Measurements from ENCODE around the gene ARHGAP4.
A peak's percentile ranks its signal among the peaks of the same experiment; 100 is the strongest.

ARHGAP4 gene

DNA sequence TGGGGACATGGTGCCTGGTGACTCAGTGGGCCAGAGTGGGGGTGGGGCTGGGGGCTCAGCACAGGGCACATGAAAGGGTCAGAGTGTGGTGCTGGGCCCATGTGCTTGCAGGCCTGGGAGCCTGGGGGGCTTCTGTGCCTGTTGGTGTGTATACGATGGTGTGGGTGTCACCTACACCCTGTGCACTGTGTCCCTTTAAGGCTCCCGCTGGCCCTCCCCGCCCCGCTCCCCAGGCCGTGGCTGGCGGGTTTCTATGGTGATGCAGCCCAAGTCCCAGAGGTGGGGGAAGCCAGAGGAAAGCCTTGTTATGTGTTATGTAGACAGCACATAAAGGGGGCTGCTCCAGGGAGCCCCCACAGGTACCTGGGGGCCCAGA lies 45.6 kb downstream of the ARHGAP4 start:
- DNase-seq (ENCODE audit: low read depth), result no peak

DNA sequence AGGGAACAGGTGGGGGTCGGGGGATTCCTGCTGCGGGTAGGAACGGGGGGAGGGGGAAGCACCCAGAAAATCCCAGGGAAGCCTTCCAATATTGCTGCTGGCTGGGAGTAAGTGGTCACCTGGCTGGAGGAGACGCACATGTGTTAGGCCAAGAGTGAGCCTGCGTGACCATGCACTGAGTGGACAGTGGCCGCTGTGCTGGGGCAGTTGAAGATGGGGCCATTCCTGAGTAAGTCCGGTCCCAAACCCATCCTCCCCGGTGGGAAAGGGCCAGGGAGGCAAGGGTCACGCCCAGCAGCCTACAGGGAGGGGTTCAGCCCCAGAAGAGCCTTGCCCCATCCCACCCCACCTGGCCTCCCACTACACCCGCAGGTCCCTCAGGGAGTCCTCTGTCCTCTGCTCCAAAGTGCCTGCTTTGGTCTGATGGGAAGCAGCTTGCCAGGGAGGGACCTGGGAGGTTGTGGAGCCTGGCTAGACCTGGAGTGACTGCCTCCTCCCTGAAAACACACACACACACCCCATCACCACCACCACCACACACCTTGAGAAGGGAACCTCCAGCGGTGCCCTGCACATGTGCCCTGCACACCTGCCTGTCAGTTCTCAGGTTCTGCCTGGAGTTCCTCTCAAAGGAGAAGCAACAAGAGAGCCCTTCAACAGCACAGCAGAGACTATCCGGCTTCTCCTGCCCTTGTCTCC lies 46.2 kb downstream of the ARHGAP4 start:
- DNase-seq (ENCODE audit: low read depth), result no peak

DNA sequence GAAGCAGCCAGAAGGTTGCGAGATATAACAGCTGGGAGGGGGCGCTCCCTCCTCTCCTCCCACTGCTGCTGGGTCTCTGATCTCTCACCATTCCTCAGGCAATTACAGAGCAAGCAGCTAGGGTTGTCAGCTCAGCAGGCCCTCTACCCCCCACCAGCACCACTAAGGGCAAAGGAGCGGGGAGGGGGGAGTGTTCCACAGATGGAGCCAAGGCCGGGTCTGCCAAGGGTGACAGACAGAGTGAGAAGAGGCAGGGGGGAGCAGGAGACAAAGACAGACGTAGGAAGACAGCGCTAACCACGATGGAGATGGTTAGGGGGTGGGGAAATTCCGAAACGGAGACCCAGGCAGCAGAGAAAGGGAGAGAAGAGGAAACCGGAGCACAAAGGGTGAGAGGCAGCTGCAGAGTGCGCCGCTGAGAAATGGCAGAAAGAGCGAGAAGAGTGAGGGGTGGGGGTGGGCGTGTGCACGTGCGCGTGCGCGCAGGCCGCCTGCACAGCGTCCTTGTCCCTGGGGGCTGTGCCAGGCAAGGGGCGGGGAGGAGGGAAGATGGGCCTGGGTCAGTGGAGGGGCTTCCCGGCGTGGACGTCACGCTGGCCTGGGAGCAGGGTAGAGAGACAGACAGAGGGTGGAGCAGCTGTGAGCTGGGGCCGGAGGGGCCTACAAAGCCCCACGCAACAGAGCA lies 47.0 kb downstream of the ARHGAP4 start:
- no peak for DNase-seq (ENCODE audit: low read depth)

DNA sequence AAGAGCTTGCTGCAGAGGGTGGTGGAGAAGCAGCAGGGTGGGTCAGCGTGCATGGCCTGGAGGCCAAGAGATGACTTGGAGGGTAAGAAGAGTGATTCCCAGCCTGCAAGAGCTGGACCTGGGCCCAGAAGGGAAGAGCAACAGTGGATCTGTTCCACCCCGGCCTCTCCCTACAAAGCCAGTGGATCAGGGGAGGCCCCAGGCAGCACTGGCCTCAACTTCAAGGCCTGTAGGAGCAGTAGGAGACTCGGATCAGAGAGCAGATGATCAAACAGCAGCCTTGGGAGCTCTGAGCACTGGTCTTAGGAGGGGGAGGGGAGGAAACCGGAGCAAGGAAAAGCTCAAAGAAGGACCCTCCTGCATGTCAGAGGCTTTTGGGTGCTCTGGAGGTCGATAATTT lies 47.7 kb downstream of the ARHGAP4 start:
- no peak for DNase-seq (ENCODE audit: low read depth)

DNA sequence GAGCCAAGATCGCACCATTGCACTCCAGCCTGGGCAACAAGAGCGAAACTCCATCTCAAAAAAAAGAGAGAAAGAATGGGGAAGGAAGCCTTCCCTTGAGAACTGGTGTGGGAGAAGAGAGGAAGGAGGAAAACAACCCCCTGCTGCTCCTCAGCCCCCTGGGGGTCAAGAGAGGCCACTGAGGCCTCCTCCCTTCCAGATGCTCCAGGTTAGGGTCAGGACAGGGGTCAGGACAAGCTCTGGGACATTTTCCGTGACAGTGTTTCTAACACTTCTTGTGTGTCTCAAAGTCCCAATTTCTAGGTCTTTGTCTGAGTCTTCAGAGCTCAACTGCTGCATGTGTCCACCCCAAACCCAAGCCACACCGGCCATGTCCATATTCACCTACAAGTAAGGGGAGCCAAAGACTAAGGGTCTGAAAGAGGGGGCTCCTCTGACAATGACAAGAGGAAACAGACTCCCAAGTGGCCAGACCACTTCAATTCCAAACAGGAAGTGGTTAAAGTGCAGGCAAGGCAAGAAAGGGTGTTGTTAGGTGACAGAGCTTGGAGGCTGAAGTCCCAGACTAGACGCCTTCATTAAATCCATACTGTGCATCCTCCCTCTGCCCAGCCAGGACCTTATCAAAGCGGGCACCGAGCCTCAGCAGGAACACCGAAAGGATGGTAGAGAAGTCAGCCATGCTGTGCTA lies 48.3 kb downstream of the ARHGAP4 start:
- no peak for DNase-seq (ENCODE audit: low read depth)

DNA sequence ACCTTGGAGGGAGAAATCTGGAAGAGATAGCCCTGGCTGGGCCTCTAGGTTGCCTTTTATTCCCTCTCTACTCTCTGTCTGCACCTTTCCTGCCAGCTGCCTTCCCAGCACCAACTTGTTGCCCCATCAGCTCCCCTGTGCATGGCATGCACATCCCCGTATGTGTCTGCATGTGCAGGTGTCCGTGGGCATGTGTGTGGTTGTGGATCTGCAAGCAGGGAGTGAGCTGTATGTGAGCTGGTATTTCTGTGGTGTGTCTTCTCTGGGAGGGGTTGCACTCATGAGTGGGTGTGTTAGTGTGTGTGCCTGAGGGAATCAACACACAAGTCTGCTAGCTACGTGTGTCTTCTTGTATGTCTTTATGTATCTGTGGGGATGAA lies 50.0 kb downstream of the ARHGAP4 start:
- no peak for DNase-seq (ENCODE audit: low read depth)

DNA sequence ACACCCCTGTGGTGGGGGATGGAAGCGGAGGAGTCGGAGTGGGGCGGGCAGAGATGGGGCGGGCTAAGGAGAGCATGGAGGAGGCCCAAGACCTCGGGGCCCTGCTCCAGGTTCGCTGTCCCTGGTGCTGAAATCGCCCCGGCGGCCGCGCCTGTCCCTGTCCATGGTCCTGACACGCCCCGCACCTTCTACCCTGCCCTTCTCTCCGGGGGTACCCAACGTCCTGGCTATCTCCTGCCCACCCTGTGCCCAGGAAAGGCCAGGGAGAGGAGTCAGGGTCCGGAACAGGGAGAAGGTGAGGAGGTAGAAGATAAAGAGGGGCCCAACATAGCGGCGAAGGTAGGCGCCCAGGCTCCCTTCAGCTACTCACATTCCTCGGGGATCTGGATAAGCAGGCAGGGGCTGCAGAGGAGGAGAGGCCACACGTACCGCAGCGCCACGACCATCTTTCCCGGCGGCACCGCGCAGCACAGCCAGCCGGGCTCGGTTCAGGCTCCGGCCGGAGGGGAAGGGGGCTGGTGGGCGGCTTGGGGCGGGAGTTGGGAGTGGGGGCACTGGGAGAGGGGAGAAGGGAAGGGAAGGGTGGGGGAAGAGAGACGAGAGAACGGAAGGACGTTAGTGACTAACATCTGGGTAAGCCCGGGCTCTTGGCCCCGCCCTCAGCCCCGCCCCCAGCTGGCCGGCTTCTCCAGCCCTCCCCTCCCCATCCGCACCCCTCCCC lies 50.5 kb downstream of the ARHGAP4 start:
- DNase-seq (ENCODE audit: low read depth), result peak; percentile 49

DNA sequence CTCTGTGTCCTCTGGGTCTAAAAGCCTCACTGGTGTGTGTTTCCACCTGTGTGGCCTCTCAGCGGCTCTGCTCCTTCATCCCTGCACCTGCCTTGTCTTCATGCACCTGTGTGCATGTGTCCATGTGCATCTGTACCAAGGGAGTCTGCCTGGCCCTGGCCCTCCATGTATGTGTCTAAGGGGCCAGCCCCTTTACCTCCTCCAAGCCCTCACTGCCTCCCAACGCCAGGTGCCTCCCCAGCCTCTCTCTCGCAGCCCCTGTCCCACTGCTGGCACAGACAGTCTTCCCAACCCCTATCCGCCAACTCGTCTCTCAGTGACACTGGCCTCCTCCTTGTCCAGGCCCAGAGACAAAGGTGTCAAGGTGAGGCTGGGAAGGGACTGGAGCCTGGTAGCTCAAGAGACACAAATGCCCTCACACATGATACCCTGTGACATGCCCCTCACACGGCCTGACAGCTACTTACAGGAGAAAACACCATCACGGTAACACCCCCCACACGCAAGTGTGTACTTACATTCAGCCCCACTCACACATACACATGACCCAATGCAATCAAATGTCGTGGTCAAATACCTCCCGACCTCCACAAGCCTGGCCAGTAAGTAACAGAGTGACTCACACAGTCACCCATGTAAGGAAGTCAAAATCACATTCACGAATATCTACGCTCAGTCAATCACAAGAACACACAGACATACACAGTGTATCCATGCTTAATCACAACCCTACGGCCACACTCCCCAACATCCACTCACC lies 51.5 kb downstream of the ARHGAP4 start:
- no peak for DNase-seq (ENCODE audit: low read depth)

DNA sequence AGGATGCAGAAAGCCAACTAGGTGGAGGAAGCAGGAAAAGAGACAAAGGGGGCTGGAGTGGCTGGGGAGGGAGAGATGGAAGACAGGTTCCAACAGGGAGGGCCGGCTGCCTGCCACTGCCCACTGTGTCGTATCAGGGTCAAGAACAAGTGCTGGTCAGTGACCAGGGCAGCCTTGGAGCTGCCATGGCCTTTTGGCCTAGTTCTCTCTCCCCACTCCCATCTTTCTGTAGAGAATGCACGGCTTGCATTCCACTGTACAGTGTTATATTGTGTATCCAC lies 52.0 kb downstream of the ARHGAP4 start:
- DNase-seq (ENCODE audit: low read depth), result no peak

DNA sequence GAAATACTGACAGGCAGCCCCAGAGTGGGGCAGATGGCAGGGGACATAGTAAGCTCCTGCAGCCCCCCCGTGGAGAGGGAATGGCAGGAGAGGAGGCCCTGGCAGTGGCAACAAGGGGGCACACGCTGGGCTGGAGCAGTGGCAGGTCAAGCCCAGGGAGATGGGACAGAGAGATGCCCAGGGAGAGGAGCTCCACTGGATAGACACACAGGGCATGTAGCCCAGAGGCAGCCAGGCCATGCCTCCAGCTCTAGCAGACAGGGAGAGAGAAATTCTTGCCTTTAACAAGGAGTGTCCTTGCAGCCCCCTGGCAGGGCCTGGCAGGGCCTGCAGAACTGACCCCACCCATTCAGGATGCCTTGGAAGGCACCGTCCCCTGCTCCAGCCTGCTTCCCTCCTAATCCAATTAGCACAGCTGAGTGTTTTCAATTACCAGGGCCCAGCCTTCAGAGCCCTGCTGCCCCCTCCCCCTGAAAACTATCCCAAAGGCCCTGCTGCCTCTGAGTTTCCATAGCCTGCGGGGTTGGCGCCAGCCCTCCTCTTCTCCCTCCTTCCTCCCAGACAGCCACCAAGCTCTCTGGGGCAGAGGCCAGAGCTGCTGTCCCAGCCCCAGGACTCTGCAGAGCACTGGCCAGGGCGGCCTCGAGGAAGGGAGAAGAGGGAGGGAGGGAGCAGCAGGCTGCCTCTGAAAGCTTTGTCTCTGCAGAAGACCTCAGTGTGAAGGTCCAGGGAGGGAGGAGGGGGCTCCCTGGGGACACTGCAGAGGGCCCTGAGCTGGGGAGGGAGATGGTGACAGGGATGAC lies 52.6 kb downstream of the ARHGAP4 start:
- DNase-seq (ENCODE audit: low read depth), result no peak

DNA sequence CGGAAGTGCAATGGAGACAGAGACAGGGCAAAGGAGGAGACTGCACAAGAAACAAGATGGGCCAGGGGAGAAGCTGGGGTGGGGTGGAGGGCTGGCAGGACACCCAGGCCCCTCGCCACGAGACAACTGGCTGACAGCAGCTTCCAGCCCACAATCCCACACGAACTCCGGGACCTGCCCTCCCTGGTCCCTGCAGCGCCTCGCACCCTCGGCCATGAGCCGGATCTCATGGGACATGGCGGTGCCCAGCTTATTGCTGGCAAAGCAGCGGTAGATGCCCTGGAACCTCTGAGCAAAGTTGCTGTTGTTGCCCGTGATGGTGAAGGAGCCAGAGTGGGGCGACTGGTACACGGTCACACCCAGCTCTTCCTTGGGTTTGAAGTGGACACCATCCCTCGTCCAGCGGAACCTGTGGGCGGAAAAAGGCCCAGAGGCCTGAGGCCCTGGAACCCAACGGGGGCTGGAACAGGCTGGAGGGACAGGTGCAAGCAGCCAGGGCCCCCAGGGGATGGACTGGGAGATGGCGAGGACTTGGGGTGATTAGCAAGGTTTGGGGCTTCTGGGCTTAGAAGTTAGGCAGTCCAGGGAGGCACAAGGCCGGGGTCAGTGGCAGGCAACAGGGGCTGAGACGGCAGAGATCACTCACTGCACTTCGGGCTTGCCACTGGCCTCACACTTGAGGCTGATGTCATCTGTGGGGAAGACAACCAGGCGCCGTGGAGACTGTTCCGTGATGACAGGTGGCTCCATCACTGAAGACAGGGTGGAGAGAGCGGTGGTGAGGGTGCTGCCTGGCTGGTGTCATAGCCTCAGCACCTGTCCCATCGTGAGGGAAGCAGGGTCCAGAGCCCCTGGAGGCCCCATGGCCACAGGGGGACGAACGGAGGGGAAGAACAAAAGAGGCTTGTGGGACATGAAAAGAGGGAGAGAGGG lies 53.9 kb downstream of the ARHGAP4 start:
- DNase-seq (ENCODE audit: low read depth), result no peak

DNA sequence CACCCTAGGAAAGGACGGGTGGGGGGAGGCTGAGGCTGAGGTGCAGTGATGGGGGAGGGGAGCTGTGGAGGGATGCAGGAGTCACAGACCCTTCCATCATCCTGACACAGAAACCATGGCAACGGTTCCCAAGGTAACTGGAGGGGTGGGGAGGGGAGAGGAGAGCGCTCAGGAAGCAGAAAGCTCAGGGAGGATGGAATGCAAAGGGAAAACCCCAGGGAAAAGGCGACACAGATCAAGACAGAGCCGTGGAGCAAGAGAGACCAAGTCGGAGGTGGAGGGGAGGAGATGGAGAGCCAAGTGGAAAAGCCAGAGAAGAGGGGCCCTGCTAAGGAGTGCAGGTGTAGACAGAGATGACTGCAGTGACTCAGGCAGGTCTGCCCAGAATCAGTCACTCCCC lies 54.6 kb downstream of the ARHGAP4 start:
- DNase-seq (ENCODE audit: low read depth), result no peak

DNA sequence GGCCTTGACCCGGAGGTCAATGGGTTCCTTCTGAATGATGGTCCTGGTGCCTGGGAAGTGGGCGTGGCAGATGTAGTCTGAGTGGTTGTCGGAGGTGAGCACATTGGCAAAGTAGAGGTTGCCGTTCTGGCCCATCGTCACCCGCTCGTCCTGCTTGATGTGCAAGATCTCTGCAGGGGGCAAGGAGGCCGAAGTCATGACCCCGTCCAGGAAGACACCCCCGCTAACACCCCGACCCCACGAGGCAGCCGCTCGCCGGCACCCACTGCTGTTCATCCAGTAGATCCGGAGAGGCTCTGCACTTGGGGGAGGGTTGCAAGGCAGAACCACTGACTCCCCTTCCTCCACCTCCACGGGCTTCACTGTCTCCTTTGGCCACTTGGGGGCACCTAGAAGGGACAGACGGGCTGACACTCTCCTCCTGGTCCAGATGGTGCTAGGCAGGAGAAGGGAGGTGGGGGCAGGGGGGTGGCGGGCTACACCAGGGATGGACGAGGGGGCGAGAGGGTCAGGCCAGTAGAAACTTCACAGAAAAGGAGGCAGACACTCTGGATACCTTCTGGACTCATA lies 55.2 kb downstream of the ARHGAP4 start:
- DNase-seq (ENCODE audit: low read depth), result no peak

DNA sequence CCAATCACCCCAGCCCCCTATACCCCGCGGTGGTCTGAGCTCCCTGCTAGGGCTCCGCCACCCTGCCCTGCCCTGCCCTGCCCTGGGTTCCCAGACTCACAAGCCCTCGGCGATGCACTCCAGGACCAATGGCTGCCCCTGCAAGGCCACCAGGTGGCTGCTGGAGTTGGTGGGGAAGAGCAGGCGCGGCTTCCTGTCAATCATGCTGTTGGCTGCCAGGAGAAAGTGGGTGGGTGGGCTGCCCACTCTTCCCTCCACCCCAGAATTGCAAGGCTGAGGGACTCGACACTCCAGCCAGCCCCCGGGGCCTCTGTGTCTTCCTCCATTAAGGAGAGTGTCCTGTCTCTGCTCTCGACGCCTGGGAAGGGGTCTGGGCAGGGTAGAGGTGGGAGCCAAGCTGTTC lies 55.8 kb downstream of the ARHGAP4 start:
- no peak for DNase-seq (ENCODE audit: low read depth)

DNA sequence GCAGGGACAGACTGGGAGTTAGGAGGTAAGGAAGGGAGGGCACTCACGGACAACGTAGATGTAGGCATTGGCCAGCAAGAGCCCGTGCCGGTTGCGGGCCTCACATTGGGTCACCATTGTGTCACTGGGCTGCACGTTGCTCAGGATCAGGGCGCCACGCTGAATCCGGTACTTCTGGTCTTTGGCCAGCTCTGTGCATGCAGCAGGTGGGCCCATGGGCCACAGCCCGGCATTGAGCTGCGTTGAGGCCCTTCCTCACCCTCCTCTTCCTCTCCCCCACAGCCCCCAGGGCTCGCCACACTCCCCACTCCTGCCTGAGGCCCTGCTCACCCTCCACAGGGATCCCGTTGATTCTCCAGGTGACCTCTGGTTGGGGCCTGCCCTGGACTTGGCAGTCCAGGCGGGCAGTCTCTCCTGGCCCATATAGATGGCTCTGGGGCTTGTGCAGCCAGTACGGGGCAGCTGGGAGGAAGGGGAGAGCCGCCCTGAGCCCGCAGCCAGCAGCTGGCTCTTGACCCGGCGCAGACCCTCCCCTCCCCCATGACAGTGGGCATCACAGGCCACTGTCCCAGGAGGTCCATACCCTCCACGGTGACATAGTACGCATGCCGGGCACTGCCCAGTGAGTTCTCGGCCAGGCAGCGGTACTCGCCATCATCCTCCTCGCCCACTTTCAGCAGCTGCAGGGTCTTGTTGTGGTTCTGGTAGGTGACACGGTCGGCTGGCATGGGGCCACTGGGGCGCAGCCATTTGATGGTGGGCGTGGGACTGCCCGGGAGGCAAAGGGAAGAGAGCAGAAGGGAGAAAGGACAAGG lies 56.4 kb downstream of the ARHGAP4 start:
- DNase-seq (ENCODE audit: low read depth), result no peak

DNA sequence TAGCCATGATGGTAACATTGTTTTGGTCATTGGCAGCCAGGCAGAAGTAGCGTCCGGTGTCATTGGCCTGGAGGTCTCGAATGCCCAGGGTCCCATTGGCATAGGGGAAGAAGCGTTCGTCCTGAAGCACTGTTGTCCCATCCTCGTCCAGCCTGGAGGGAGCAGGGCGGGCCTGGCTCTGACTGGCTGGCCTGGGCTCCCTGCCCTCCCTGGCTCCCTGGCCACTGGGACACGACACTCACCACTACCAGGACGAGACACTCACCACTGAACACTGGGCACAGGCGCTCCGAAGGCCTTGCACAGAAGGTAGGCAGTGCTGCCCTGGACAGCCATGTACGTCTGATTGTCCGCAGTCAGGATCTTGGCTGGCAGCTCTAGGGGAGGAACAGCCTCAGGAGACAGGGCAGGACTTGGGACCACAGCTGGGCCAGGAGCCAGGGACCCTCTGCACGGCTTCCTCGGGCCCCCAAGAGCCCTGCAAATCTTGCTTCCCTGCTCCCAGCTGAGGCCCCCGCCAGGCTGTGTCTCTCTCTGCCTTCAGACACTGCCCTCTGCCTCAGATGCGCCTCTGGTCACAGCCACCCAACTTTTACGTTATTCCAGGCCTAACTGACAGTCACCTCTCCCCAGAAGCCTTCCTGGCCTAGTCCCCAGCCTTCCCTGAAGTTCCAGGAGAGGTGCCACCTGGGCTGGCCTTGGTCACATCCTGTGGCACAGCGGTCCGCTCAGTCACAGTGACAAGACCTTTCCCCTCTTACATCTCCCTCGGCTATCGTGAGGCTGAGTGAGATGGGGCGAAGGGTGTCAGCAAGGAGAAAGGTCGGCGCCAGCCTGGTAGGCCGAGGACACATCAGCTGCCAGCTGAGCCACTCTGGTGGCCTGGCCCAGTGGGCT lies 57.2 kb downstream of the ARHGAP4 start:
- no peak for DNase-seq (ENCODE audit: low read depth)

DNA sequence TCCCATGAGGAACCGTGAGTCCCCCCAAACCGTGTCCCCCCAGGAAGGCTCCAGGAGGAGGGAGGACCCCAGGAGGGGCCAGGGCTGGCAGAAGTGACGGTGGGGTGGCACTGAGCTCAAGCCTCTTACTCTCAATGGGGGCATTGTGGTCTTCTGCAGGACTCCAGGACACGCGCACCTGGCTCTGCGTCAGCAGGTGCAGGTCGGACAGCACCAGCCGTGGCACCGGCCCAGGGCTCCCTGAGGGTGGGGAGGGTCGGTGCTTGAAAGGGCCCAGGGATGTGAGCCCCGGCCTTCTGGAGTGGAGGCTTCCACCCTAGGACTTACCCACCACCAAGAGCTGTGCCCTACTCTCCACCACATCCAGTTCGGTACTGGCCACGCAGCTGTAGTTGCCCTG lies 58.4 kb downstream of the ARHGAP4 start:
- DNase-seq (ENCODE audit: low read depth), result no peak

DNA sequence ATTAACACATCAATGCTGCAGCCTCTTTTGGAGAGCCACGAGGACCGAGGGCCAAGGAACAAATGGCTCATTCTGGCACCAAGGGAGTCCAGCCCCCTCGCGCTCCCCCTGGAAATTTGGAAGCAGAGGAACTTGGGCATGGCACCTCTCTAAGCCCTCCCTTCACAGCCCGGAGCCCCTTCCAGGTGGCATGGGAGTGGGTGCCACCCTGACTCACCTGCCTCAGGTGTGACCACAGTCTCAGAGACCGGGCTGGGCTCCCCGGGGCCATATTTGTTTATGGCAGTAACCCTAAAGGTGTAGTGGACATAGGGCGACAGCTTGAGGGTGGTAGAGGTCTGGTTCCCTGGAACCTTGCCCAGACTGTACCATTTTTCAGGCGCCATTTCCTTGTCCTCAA lies 58.9 kb downstream of the ARHGAP4 start:
- DNase-seq (ENCODE audit: low read depth), result no peak
